ENCODE data around the gene ZDHHC21.
A peak's percentile ranks its signal among the peaks of the same experiment; 100 is the strongest.

ZDHHC21 gene

DNA sequence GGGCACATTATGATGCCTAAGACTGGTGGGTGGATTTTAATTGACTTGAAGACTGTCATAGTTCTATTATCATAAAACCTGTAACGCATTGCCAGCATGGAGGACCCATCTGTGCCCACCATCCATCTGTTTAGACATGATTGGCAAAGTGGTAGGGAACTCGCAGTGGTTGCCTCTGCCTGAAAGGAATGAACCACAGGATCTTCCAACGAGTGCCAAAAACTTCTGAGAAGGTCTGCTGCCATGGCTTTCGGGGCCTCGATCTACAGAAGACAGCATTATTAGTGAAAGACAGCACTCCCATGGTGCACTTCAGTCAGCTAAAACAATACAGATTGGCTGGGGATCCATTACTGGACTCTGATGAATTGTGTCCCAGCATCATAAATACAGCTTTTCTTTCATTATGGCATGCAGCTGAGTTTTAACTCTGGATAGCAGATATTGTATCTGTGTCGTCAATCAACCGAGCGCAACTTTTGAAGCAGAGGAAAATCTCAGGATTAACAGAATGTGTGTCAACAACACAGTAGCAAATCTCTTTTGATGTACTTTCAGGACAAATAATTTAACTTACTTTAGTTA, 74.3 kb downstream of the ZDHHC21 start:
- no peak for DNase-seq (ENCODE audit: extremely low read depth in 1 of 2, low read depth in 1 of 2)

DNA sequence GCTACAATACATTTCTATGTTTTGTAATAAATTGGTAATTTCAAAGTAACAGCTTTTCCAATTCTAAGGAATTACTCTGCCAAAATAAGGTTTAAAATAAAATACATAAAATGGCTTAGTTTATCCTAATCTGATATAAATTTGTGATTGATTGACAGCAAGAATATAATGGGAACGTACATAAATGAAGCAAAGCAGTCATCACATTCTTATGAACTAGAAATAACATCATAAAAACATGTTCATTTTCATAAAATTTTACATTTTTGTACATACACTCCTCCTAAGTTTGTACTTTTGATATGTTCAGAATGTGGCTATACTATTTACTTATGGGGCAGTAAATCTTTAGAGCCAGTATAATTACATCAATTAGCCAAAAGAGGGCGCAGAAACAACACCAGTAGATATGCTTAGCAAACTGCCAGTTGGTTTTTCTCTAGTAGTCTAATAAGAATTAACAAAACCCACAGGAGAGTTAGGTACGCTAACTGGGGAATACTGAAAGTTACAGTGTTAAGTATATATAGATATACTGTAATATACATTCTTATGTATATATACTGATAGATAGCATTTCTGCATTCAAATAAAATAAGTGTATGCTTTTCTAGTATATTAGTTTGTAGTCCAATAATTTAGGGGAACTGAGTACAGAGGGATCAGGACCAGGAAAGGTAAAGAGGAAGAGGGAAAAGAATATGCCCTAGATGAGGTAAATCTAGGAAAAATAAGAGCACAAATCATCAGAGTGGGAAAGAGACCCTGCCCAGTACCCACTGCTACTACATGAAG, 76.8 kb downstream of the ZDHHC21 start:
- DNase-seq (ENCODE audit: extremely low read depth in 1 of 2, low read depth in 1 of 2), result no peak

DNA sequence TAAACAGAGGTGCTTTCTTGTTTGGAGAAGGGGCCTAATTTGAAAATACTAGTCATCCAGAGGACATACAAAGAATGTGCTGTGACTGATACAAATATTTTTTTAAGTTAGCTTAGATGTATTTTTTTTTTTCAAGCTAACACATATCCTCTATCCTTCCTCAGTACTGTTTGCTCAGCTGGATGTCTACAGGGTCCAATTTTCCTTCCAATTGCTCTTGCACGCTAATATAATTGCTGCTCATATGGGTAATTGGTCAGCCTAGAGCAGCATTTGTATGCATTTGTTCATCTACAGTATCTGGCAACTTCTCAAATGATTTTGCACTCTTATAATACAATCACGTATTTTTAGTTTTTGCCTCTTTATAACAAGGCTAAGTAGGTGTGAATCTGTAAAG, 84.7 kb downstream of the ZDHHC21 start:
- DNase-seq (ENCODE audit: extremely low read depth in 1 of 2, low read depth in 1 of 2), result no peak

DNA sequence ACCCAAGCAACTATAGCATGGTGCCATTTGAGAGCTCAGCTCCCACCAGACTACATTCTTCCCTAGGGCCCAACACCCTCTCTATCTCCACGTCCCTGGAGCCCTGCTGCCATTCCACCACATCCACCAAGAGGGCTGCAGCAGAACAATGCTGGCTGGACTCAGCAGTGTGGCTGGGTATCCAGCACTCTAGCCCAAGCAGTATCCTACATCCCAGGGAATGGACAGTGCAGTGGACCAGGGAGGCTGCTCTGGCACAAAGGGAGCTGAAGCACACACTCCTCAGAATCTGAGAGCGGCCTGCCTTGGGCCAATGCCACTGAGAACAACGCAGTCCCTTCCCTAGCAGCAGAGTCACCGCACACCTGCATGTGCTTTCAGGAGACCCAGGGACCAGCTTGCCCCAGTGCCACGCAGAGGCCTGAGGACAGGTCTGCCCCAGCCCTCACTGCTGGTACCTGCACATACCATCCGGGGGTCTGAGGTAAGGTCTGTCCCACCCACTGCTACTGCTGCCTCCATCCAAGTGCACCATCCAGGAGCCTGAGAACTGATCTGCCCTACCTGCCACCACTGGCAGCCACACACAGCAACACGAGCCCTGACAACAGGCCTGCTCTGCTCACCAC, 95.9 kb downstream of the ZDHHC21 start:
- DNase-seq (ENCODE audit: extremely low read depth in 1 of 2, low read depth in 1 of 2), result no peak

DNA sequence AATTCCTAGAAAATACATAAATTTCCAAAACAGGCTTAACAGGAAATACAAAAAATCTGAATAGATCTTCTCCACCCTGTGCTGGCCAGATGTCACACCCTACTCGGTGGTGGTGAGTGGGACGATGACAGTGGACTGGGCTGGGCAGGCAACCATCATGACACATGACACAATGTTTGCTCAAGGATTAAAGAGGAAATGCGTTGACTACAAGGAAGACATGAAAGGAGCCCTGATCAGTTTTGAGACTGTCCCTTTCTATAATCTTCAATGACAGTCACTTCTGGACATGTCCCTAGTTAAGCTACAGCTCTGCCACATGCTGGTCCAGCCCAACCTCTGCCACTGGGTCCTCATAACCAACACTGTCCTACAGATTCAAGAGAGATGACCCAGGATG, 99.8 kb downstream of the ZDHHC21 start:
- DNase-seq (ENCODE audit: extremely low read depth in 1 of 2, low read depth in 1 of 2), result no peak

DNA sequence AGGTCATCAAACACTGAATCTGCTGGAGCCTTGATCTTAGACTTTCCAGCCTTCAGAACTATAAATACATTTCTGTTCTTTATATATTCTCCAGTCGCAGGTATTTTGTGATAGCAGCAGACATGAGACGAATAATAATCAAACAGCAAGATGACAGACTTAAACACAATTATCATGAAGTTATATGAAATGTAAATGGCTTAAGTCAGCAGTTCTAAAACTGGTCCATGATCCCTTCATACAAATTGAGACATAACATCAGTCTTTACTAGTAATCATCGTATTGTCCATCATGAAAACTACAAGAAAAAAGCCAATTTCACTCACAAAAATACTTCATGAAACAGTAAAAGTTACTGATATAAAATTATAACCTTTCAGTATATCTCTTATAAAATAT, 101.8 kb downstream of the ZDHHC21 start:
- no peak for DNase-seq (ENCODE audit: extremely low read depth in 1 of 2, low read depth in 1 of 2)

DNA sequence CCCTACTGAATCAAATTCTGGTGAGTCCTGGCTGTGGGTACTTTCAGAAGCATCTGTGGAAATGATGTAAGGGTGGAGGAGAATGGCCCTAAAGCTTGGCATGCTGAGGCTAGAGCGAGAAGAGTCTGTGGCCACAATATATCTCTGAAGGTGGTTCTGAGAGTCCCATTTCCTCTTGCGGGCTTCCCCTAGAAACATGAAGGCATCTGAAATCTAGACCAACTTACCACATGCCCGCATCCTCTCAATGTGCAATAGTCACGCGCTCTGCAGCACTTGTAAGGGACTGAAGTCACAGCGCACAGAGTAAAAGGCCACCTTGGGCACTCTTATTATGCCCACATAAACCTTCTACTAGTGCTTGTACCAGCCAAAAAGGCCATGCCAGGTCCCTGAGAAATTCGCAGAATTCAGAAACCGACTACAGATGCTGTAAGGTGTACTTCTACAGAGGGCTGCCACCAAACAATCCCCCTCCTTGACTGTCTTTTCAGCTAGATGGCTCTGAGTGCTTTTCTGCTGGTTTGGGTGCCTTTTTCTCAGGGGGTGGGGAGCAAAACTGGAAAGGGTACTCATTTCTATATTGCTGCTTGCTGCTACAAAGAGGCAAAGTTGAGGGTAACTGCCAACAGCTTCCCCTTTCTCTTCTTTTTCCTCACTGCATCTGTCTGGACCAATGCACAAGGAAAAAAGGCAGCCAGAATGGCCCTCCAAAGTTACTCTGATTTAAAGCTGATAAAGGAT, 107.3 kb downstream of the ZDHHC21 start:
- peak; percentile 14 to 24 for DNase-seq (ENCODE audit: extremely low read depth in 1 of 2, low read depth in 1 of 2)

DNA sequence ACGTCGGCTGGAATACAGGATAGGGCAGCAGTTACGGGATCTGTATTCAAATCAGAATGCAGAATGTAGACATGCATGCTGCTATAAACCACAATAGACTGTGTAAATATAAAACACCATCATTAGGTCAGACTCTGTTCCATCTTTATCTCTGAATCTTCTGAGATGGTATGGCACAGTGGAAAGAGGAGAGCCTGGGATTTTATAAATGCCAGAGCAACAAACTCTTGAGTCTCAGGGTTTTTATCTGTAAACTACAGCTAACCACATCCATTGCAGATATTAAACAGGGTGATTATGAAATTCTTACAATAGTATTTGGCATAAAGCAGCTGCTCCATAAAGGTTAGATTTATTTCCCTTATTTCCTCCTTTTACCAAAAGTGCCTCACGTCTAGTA, 108.7 kb downstream of the ZDHHC21 start:
- DNase-seq (ENCODE audit: extremely low read depth in 1 of 2, low read depth in 1 of 2), result no peak

DNA sequence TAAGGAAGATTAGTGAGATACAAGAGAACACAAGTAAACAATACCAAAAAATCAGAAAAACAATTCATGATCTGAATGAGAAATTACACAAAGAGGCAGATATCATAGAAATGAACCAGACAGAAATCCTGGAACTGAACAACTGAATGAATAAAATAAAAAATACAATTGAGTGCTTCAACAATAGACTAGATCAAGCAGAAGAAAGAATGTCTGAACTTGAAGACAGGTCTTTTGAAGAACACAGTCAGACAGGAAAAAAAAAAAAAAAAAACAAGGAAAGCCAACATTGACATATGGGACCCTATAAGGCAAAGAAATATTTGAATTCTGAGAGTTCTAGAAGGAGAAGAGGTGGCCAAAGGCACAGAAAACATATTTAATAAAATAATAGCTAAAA, 115.2 kb downstream of the ZDHHC21 start:
- no peak for DNase-seq (ENCODE audit: extremely low read depth in 1 of 2, low read depth in 1 of 2)

DNA sequence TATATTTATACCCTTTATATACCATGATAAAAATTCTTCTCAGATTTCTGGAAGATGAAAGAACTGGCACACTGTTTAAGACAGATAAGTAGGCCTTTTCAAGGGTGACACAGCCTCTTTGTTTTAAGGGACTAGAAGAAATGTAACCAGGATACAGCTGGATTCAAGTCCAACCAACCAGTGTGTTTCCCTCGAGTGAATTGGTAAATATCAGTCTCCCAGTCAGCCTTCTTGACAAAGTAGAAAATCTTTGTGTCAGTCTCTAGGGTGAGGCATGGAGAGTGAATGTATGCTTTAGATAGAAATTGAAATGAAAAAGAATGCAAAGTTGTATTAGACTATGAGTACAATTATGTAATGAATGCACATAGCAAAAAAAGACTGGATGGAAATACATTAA, 119.1 kb downstream of the ZDHHC21 start:
- no peak for DNase-seq (ENCODE audit: extremely low read depth in 1 of 2, low read depth in 1 of 2)

DNA sequence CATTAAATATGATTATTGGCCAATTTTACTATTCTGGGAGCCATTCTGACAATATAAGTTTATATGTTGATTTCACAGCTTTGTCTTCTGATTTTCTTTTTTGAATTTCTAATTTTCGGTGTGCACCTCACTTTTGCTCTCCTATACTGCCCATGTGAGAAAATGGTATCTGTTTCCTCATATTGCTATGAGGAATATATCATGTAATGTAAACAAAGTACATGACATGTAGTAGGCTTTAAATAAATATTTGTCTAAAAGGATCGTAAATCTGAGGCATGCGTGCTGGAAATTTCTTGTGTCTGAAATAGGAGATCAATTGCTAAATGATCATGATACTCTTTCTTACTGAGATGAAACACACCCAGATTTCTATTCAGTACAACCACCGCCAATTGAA, 119.9 kb downstream of the ZDHHC21 start:
- no peak for DNase-seq (ENCODE audit: extremely low read depth in 1 of 2, low read depth in 1 of 2)

DNA sequence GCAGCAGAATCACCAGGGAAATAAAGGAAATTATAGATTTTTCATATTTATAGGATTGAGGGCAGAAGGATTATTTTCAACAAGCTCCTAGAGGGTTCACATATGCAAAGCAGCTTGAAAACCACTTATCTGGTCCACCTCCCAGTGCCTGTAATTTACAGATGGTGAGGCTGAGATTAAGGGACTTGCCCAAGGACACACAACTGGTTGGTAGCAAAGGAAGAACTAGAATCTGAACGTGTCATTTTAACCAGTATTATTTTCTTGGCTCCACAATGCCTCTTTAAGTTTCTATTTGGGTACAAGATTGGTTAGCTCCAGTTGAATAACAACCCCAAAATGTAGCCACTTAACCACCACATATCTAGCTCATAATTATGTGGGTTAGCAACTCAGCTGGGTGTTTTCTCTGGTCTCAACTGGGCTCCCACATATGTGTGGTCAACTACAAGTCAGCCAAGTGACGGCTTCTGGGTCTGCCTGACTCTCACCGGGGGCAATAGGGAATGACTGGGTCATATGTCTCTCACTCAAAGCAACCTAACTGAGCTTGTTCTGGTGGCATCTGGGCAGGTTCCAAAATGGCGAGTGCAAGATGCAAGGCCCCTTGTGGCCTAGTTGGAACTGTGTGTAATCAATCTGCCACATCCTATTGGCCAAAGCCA, 127.7 kb downstream of the ZDHHC21 start:
- DNase-seq (ENCODE audit: extremely low read depth in 1 of 2, low read depth in 1 of 2), result no peak

DNA sequence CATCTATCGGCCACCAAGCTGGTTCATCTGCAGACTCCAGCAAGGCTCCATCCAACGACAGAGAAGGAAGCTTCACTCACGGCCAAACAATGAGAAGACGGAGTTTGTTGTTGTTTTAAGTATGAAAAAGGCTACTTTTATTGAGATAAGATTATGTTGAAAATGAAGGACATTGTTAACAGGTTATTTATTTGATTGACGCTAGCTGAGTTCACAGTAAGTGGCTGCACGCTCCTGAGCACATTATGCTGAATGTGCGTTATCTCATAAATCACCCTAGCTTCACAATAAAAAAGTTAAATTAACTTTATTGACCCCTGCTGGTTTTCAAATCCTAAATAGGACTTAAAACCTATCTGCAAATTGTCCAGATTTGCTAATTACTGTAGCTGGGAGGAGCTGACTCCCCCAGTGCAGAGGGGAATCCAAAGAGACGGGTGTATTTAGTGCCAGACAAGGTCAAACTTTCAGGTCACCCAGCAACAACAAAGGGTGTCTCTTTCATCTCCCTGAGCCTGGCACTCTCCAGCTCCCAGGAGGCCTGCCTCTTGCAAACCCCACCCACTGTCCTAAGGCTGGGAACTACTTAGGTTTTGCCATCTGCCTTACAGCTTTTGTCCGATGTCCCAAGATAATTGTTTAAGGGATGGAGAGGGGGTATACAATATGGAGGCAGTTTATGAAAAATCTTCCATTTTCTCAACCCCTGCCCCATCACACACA, 129.2 kb downstream of the ZDHHC21 start:
- DNase-seq (ENCODE audit: extremely low read depth in 1 of 2, low read depth in 1 of 2), result no peak

DNA sequence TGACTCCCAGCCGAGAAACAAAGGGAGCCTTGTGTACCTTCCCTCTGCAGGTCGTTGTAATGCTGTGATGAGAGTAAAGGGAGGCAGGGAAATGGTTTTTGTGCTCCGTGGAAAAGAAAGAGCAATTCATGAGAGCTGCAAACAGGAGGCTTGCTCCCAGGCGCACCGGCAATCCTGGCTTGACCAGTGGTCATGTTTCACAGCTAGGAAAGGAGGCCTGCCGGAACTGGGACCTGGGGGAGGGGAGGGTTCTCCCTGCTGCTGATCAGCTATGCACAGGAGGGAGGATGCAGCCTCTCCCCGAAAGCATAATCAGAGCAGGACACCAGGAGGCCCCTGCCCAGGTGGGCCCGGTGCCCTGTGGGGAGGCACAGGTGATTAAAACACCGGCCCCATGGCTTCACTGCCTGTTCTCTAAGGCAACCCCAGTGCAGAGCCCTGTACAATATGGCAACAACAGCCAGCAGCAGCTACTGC, 131.3 kb downstream of the ZDHHC21 start:
- DNase-seq (ENCODE audit: extremely low read depth in 1 of 2, low read depth in 1 of 2), result no peak

Data from stimulated activated CD8-positive, alpha-beta memory T cell treated with anti-CD3 and anti-CD28 coated beads, Interleukin-7, amount 100 ng/mL, for 48 hours (primary cell).